Measurements from ENCODE around the gene SLC9A5.

GRCh38 chr16:67247192-67248072, 1.3 kb upstream of the SLC9A5 start, which contains the start of gene FHOD1:
- 0 out of 2 replicates have a peak, but pooled peaks have one; percentile 8 for TF ChIP-seq CTCF (conservative IDR thresholded peaks at IDR 0.05; ENCODE audit: low read length)
- no peak for TF ChIP-seq EZH2phosphoT487 (IDR thresholded peaks at IDR 0.05; ENCODE audit: borderline replicate concordance, low read depth, low read length)

All from OCI-LY7 (cell line).